ENCODE measurements around the gene STARD6. TPM values are rescaled to one million over a fixed set of nuclear protein-coding genes. Genes with fewer than 3 reads are reported as not detected.

Gene STARD6
- polyA plus RNA-seq, 1 donor (not counting 4 experiments of a cell fraction or from before 2014, with no cell fraction given), result 0.30 TPM

DNA sequence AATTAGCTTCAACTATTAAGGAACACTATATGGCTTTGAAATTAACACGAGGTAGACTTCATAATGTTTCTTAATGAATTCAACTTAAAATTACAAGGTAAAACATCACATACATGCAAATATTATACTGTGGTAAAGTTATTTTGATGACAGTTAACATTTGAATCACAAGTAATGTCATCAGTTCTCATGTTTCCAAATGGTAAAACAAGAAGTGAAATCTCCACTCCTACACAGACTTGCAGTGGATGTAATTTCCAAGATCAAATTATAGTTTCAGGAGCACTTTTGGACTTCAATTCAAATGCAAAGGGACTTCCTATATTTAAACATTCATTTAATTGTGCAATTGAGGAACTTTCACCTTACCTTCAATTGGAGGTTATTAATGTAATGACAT lies 39.1 kb upstream of the STARD6 start:
- TF ChIP-seq EZH2 (IDR thresholded peaks at IDR 0.05; ENCODE audit: low read length), result no peak
- no peak for TF ChIP-seq CTCF (optimal IDR thresholded peaks at IDR 0.05 in 1 of 3, IDR thresholded peaks at IDR 0.05 in 1 of 3, conservative IDR thresholded peaks at IDR 0.05 in 1 of 3; ENCODE audit: extremely low read depth in 1 of 3, insufficient read depth in 2 of 3, low read length in 3 of 3)
- H3K9me3 ChIP-seq (ENCODE audit: control insufficient read depth, low read depth, low read length), result no peaks in the 10 kb centered on the region
- H2AFZ ChIP-seq (ENCODE audit: control insufficient read depth, low read length), result no peak overlapping the region
- FAIRE-seq (no peak), DNase-seq (ENCODE audit: low read depth, low spot score) (no peak)
- no peaks in the 10 kb centered on the region for H3K27me3 ChIP-seq (ENCODE audit: control insufficient read depth, extremely low read depth, insufficient read depth, low read length)
- H3K4me1 ChIP-seq (ENCODE audit: control insufficient read depth, extremely low read depth, insufficient read depth, low read length), result no peaks in the 10 kb centered on the region
- H3K27ac ChIP-seq (ENCODE audit: control insufficient read depth, insufficient read depth, low read length), result no peak overlapping the region
- no peak overlapping the region for H3K9ac ChIP-seq (ENCODE audit: control insufficient read depth, extremely low read depth, insufficient read depth, low read length)
- H3K4me3 ChIP-seq (ENCODE audit: control insufficient read depth in 2 of 3, extremely low read depth in 1 of 3, insufficient read depth in 2 of 3, low read depth in 1 of 3, low read length in 3 of 3), result no peak overlapping the region
- H4K20me1 ChIP-seq (ENCODE audit: control insufficient read depth, extremely low read depth, insufficient read depth, low read length), result no peaks in the 10 kb centered on the region
- H3K9me1 ChIP-seq (ENCODE audit: control insufficient read depth, extremely low read depth, insufficient read depth, low read length), result no peaks in the 10 kb centered on the region
- H3K4me2 ChIP-seq (ENCODE audit: control insufficient read depth, extremely low read depth, insufficient read depth, low read depth, low read length), result no peak overlapping the region
- dilution Hi-C loops (cut with MboI; ENCODE audit: extremely low pct_ligation_motif_present, low sequenced_read_pairs), result no loop called here
- no peaks in the 10 kb centered on the region for H3K36me3 ChIP-seq (ENCODE audit: control insufficient read depth in 2 of 2, extremely low read depth in 1 of 2, insufficient read depth in 2 of 2, low read length in 2 of 2)
- H3K79me2 ChIP-seq (ENCODE audit: control insufficient read depth, insufficient read depth, low read length), result no peaks in the 10 kb centered on the region

DNA sequence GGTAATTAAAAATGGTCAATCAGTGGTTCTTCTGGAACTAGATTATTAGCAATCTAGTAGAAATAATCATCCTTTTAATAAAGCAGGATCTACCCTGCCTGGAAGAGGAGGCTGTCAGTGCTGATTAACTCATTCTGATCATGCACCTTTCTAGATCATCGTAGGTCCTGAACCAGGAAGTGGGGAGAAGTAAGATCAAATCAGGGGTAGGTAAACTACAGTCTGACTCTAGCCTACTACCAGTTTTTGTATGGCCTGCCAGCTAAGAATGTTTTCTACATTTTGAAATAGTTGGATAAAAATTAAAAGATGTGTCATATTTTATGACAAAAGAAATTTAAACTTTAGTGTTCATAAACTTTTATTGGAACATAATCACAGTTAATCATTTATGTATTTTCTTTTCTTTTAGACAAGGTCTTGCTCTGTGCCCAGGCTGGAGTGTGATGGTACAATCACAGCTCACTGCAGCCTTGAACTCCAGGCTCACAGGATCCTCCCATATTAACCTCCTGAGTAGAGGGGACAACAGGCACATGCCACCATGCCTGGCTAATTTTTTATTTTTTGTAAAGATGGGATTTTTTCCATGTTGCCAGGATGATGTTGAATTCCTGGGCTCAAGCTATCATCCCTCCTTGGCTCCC lies 36.1 kb upstream of the STARD6 start:
- H3K27me3 ChIP-seq (ENCODE audit: control insufficient read depth, extremely low read depth, insufficient read depth, low read length), result no peaks in the 10 kb centered on the region
- no peak overlapping the region for H3K4me2 ChIP-seq (ENCODE audit: control insufficient read depth, extremely low read depth, insufficient read depth, low read depth, low read length)
- no peaks in the 10 kb centered on the region for H4K20me1 ChIP-seq (ENCODE audit: control insufficient read depth, extremely low read depth, insufficient read depth, low read length)
- no peaks in the 10 kb centered on the region for H3K36me3 ChIP-seq (ENCODE audit: control insufficient read depth in 2 of 2, extremely low read depth in 1 of 2, insufficient read depth in 2 of 2, low read length in 2 of 2)
- no peaks in the 10 kb centered on the region for H3K79me2 ChIP-seq (ENCODE audit: control insufficient read depth, insufficient read depth, low read length)
- H3K9ac ChIP-seq (ENCODE audit: control insufficient read depth, extremely low read depth, insufficient read depth, low read length), result no peak overlapping the region
- FAIRE-seq (no peak), DNase-seq (ENCODE audit: low read depth, low spot score) (no peak)
- no peaks in the 10 kb centered on the region for H3K9me1 ChIP-seq (ENCODE audit: control insufficient read depth, extremely low read depth, insufficient read depth, low read length)
- dilution Hi-C loops (cut with MboI; ENCODE audit: extremely low pct_ligation_motif_present, low sequenced_read_pairs), result no loop called here
- H3K27ac ChIP-seq (ENCODE audit: control insufficient read depth, insufficient read depth, low read length), result no peak overlapping the region
- no peak for TF ChIP-seq CTCF (optimal IDR thresholded peaks at IDR 0.05 in 1 of 3, IDR thresholded peaks at IDR 0.05 in 1 of 3, conservative IDR thresholded peaks at IDR 0.05 in 1 of 3; ENCODE audit: extremely low read depth in 1 of 3, insufficient read depth in 2 of 3, low read length in 3 of 3)
- TF ChIP-seq EZH2 (IDR thresholded peaks at IDR 0.05; ENCODE audit: low read length), result no peak
- H2AFZ ChIP-seq (ENCODE audit: control insufficient read depth, low read length), result no peak overlapping the region
- H3K9me3 ChIP-seq (ENCODE audit: control insufficient read depth, low read depth, low read length), result no peaks in the 10 kb centered on the region
- peaks cover 6% of the 10 kb centered on the region for H3K4me1 ChIP-seq (ENCODE audit: control insufficient read depth, extremely low read depth, insufficient read depth, low read length)
- H3K4me3 ChIP-seq (ENCODE audit: control insufficient read depth in 2 of 3, extremely low read depth in 1 of 3, insufficient read depth in 2 of 3, low read depth in 1 of 3, low read length in 3 of 3), result no peak overlapping the region

All from keratinocyte (primary cell).